GDM1 (cell line): Measurements from ENCODE around the gene MAJIN.
A peak's percentile ranks its signal among the peaks of the same experiment; 100 is the strongest.
"Not testable (repeated sequence)": the region's sequence is repeated elsewhere in the genome, so short reads cannot be mapped to it uniquely, and the experiment has no call there.

ENCODE experiments used
- DNase-seq: peaks from one replicate; lab custom pipeline; 2025; lab: John Stamatoyannopoulos, UW

Gene MAJIN

DNA sequence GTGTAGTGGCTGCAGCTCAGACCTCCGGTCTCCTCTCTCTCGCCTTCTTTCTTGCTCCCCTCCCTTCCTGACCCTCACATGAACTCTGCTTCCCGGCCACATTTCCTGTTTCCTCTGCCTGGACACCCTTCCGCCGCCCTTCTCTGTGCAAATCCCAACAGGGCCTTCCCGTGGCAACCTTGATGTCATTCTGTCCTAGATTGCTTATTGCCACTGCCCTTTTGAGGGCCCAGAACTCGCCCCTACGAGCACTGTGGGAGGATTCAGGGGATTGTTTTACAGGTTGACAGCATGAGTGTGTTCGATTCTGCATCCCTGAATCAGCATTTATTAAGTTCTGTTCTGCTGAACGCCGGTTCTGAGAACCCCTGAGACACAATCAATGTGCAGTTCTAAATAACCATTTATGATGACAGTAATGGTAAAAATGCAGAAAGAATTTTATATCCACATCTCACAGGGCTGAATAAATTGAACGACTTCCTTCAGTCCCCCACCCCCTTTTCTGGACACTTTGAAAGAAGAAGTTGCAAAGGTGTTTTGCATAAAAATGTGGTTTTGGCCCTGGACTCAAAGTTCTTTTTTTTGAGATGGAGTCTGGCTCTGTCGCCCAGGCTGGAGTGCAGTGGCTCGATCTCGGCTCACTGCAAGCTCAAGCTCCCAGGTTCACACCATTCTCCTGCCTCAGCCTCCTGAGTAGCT lies 18.5 kb upstream of the MAJIN start:
- DNase-seq: no peak

DNA sequence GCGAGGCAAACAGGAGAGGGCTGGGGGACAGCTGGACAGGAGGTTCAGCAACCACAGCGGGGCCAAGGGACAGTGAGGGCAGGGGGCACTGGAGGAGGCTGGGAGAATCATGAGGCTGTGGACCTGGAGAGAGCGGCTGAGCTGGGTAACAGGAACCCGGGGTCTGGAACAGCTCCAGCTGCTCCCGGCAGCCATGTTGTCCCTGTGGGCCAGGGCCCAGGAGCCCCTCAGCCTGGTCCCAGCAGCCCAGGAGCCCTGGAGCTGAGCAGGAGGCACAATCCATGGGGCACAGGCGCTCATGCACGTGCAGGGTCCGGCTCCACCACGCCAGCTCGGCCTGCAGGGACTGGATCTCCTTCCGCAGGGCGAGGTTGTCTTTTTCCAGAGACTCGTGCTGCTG lies 17.5 kb upstream of the MAJIN start:
- no peak for DNase-seq

DNA sequence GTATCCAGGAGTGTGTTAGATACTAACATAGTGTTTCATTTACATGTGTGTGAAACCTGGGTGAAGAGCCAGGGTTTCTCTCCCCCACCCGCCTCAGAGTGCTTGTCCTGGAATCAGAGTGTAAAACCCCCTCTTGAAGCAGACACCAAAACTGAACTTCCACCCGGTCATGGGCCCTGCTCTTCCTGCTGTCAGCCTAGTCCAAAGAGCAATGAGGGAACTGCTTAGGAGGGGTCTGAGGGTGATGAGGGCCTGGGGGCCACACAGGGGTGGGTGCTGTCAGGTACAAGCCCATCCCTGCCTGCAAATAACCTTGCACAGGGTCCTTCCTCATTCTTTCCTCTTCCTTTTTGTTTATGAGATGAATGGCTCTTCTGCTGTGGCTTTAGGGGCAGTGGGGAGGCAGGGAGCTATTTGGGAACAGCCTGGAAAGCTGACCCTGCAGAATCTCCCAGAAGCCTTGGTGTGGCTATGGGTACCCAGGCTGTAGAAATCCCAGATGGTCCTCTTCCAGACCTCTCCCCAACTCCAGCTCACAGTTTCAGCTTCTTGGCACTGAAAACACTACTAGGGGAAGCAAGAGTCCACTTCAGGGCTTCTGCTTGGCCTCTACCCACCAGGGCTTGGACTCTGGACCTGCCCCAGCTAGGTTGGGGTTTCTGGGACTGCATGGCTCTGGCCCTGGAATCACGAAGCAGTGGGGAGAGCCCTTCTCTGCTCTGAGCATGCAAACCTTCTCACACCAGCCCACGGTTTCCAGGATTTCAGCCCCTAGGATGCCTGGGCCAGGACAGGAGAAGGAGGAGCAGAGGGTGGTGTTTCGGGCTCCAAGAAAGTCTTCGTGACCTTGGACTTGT lies 16.3 kb upstream of the MAJIN start:
- DNase-seq: peak; percentile 12

DNA sequence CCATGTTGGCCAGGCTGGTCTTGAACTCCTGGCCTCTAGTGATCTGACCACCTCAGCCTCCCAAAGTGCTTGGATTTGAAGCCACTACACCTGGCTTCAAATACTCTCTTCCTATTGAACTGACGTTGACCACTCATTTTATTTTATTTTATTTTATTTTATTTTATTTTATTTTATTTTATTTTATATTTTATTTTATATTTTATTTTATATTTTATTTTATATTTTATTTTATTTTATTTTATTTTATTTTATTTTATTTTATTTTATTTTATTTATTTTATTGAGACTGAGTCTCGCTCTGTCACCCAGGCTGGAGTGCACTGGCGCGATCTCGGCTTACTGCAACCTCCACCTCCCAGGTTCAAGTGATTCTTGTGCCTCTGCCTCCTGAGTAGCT lies 11.4 kb upstream of the MAJIN start:
- DNase-seq: not testable (repeated sequence)

DNA sequence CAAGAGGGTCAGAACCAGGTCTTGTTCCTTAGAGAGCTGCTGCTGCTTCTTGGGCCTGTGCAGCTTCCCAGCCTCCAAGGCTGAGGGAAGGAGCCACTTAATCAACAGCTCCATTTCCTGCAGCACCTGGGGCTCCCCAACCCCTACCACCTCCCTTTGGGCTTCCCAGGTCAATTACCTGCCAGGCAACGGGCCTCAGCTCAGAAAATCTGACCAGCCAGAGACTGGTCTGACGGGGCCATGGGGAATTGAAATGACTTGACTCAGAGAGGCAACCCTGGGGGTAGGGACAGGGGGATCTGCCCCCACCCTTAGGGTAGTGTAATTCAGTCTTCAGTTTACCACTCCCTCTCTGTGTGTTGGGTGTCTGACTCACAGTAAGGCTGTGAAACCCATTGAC lies 4.7 kb upstream of the MAJIN start:
- no peak for DNase-seq

DNA sequence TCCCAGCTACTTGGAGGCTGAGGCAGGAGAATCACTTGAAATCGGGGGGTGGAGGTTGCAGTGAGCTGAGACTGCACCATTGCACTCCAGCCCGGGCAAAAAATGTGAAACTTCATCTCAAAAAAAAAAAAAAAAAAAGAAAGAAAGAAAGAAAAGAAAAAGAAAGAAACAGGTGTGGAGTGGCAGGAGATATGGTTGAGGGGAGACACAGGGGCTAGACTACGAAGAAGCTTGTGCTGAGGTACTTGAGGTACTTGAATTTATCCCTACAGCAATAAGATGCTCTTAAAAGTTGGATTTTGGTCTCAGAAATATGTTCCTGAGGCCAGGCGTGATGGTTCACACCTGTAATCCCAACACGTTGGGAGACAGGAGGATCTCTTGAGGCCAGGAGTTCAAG lies 2.2 kb upstream of the MAJIN start:
- DNase-seq: no peak

DNA sequence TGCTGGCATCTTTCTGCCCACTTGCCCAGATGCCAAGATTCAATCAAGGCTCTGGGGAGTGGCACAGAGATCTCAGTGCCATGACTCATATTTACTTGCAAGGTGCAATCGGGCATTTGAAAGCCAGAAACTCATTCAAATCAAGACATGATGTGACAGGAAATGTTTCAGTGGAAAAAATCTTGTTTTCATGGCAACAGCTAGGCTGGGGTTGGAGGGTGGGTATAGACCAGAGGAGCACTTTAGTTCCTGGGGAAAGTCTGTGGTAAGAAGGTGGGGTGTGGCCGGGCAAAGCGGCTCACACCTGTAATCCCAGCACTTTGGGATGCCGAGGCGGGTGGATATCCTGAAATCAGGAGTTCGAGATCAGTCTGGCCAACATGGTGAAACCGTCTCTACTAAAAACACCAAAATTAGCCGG lies 1.2 kb downstream of the MAJIN start:
- no peak for DNase-seq

DNA sequence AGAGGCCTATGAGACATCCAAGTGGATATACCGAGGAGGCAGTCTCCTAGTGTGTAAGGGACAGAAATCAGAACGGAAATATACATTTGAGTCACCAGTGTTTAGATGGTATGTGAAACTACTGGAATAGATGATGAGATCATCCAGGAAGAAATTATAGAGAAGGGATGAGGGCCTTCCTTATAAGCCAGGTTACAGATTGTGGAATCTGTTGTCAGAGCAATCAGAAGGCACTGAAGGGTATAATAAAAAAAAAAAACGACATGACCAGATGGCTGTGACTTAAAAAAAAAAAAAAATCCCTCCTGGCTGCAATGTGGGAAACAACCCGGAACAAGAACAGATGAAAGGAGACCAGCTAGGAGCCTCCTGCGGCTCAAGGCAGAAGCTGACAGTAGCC lies 2.7 kb downstream of the MAJIN start:
- no peak for DNase-seq

DNA sequence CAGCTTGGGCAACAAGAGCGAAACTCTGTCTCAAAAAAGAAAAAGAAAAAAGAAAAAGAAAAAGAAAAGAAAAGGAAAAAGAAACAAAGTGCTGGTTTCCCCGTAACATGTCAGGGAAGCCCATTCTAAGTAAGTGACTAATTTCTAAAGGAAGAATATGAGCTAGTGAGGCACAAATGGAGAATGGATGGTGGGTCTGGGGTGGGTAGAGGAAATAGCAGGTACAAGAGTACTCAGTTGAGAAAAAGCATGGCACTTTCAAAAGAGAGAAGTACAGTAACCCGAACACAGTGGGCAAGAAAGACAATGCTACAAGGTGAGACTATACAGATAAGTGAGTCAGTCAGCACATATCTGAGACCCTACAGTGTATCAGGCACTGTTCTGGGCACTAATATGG lies 4.5 kb downstream of the MAJIN start:
- DNase-seq: no peak

DNA sequence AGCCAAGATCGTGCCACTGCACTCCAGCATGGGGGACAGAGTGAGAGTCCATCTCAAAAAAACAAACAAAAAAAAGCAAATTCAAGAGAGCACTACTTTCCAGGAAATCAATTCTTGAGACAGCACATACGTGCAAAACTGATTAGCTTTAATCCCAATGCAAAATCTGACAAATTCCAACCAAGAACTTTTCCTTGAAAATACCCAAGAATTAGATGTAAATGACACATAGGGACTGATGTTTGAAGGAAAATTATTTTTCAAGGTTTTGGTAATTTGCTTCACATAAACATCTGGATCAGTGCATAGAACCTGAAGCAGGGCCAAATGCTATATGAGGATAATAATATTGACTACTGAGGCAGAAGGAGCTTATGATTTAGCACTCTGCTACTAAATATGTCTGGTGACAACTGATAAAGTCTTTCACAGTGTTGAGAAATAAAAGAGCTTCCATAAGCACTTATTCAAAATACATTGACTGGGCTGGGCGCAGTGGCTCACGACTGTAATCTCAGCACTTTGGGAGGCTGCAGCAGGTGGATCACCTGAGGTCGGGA lies 8.8 kb downstream of the MAJIN start:
- no peak for DNase-seq

DNA sequence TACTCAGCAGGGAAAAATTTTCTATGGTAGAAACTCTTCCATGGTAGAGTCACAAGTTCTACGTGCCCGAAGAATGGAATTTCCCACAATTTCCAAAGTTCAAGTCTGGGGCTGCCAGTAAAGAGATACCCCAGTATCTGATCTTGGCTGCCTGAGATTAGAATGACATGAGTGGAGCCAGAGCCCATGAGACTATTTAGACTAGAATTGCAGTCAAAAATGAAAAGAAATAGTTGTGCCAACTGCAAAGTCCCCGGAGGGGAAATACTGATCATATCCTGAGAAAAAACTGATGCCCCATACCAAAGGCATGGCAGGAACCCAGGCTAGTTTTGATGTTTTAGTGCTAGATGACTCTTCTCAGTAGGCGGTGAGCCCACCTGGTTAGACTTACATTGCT lies 11.2 kb downstream of the MAJIN start:
- no peak for DNase-seq

DNA sequence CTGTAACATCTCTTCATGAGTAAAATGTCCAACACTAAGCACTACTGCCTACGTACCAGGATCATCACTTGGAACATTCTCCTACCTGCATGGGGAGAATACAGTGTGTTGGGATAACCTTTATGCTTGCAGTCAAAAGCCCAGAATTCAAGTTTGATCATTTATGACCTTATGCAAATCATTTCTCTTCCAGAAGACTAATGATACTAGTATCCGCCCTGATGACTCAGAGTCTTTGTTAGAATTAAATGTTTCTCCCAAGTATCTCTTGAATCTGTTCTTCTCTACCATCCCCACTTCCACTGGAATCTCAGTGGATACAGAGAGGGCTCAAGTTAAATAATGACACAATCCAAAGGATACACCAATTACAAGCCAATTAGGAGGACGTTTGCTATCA lies 12.4 kb downstream of the MAJIN start:
- DNase-seq: no peak

DNA sequence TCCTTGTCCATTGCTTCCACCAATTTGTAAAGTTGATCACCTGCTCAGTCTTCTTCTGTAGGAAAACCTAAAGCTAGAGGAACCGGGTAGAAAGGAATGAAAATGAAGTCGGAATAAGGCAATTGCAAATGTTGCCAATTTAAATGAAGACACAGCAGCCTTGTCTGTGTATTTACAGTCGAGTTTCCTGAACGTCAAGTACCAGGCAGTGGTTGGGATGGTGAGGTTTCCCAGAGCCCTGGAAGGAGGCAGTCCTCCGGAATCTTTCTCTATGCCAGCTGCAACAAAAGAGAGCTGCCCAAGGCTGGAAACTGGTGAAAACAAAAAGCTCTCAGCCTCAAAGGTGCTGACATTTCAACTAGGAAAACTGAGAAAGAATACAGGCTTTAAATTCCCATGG lies 17.7 kb downstream of the MAJIN start:
- no peak for DNase-seq

DNA sequence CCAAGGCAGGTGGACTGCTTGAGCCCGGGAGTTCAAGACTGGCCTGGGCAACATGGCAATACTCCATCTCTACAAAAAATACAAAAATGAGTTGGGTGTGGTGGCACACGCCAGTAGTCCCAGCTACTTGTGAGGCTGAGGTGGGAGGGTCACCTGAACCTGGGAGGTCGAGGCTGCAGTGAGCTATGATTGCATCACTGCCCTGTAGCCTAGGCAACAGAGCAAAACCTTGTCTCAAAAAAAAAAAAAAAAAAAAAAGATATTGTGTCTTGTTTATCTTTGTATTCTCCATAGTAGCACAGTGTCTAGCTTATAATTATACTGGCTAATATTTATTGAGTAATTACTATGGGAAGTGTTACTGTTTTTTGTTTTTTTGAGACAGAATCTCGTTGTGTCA lies 20.4 kb downstream of the MAJIN start:
- no peak for DNase-seq

DNA sequence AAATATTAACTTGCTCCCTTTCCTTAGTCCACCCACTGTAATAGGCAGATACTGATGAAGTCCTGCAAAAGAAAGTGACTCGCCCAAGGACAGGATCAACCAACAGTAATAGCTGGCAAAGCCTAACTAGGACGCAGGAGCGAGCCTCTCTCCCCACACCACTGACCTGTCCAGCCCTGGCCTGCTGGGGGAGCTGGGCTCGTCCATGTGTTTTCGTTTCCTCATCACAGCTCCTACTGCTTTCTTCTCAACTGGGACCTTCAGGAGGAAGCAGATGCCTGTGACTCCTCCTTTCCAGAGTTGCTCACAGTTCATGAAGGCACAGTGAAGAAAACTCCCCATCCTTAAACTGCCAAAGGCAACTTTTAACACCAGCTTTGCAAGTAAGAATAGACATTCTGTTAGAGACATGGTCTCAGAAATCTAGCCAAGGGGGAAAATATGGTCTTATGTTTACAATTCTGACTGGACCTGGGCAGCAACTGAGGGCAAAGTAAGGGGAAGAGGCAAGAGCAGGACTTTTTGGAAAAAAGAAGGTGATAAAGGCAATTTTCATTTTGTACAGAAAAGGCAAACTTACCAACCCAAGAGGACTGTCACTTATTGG lies 24.6 kb downstream of the MAJIN start:
- DNase-seq: no peak

DNA sequence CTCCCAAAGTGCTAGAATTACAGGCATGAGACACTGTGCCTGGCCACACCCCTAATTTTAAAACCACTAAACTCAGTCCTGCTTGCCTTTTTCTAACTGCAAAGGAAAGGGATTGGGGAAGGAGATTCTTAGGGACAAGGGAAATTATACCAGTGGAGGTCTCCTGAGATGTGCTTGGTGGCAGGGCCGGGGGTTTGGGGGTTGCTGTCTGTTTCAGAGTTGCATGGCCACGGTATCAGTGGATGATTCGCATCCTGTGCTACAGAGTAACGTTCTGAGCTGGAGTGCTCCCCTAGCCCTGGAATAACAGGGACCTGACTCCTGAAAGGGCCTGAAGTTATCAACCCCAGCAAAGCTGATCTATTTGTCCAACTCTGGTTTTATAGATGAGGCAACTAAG lies 35.4 kb downstream of the MAJIN start:
- DNase-seq: no peak

DNA sequence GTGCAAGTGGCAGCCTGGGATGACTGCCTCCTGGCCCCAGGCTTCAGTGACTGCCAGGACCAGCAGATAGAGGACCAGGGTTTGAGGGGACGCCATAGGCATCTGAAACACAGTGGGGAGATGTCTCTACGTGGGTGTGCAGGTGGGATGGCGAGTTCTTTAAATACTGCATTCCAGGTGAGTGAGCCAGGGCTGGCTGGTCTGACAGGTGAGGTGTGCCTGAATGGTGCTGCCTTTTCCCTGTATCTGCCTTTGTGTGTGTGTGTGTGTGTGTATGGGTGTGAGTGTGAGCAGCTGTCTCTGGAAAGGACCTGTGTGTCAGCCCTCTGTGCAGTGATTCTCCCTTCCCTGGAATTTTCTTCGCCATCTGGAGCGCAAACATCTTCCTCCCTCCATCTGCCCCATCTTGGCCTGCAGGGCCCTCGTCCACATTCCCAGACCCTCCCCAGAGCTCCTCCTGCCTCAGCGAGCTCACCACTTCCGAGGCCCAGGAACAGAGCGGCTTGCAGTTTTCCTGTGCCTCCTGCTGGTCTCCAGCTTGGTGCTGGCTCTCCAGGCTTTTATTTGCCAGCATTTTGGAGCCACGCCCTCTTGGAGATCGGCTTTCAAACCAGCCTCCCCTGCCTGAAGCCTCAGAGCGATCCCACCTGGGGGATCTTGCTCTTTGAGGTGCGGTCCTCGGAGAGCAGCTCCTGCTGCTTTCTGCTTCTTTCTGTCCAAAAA lies 36.4 kb downstream of the MAJIN start, which contains the start of gene GPHA2:
GPHA2 (minus strand) TSS at position 535 of the 723 bp plus-strand sequence; CDS start at position 102, 433 bp downstream.
- DNase-seq: no peak

DNA sequence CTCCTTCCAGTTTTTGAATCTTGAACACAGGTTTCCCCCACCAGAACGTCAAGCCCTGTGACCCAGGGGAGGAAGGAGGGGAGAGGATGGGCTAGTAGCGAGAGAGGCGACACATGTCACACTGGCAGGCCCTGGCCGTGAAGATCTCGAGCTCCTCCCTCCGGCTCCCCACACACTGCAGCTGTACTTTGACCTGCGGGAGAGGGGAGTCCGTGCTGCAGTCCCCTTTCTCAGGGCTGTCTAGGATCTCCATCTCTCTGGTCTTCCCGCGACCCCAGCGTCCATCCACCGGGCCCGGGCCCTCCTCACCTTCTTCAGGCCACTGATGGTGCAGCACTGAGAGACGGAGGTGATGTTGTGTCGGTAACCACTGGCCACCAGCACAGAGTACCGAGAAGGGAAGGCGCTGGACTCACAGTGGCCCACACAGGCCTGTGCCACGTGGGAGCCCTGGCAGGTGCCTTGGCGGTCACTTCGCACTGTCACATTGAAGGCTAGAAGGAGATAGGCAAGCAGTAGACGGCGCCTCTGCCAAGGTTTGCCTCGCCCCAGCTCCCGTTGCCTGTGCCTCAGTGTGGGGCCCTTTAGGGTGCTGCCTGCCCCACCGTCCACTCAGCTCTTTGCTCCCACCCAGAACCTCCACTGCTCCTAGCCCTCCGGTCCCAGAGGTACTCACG lies 37.1 kb downstream of the MAJIN start:
- DNase-seq: no peak

DNA sequence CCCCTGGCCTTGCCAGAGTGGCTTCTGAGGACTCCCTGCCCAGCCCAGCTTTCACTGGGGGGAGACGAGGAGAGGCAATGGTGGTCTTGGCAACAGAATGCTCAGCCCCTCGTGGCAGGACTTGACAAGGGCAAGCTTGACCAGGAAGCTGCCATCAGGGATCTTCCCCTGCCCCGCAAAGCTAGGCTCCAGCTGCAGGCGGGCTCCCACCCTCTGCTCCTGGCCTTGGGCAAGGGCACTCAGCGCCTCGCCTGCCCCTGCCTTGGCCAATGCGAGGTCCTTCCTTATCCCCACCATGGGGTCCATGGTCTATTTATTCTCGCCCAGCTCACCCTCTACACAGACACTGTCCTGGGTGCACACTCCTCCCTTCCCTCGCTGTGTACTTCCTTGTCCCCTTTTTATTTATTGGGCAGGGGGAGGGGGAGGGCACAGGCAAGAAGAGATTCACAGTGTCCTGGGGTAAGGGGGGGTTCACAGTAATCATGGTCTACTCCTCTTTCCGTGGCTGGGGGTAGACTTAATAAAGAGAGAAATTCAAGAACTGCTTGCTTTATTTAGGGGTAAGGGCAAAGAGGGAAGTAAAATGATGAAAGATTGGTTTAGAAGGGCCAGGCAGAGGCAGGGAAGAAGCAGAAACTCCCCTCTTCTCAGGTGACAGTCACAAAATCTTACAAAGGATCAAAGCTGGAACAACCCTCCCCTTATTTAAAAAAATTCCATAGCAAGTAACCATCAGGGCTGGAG lies 37.8 kb downstream of the MAJIN start:
- DNase-seq: no peak

DNA sequence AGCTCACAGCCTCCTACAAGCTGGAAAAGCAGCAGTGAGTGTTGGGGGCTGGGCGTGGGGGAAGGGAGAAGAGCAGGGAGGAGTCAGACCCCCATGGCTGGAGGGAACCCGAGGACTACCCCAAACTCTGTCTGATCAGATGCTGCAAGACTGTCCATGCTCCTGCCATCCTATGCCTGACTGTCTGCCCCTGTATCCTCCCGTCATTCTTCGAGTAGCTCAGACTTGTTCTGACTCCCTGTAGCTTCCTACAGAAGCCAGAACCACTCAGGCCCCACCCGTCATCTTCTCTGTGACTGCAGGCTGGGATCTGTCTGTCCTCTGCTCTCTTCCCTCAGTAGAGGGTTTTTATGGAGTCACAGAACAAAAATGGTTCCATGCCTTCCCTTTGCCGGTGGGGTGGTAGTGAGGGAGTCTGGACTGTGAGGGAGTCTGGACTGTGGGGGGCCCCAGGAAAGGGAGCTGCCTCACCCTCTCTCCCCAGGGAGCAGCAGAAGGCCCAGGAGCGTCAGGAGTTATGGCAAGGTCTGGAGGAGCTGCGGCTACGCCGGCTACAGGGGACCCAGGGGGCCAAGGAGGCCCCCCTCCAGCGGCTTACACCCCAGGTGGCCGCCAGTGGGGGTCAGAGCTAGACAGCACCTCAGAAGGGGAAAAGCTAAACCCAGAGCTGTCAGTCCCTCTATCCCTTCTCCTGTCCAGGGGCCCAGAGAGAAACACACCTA lies 38.5 kb downstream of the MAJIN start:
- no peak for DNase-seq
